Naive thymus-derived CD8-positive, alpha-beta T cell (primary cell): Measurements from ENCODE around the gene AFAP1. TPM values are rescaled to one million over a fixed set of nuclear protein-coding genes. Genes with fewer than 3 reads are reported as not detected.

Experiments
- ATAC-seq, 2 donors: fragments of 150-1000 bp; cut with Tn5 transposase in 1 of 2; sonication (Bioruptor Pico), chemical (Tn5 transposase) in 1 of 2; 1 replicate in 1 of 2; 2 replicates in 1 of 2; pipeline ENCODE4 v1.10.0; 2021; ENCODE audit warnings: mild to moderate bottlenecking in 2 of 2, moderate library complexity in 2 of 2
- POLR2A ChIA-PET: fragments of 350-600 bp; sonication (Branson Sonifier 250); formaldehyde crosslinking; loops from one replicate; lab custom pipeline; 2021; ENCODE audit warnings: antibody characterized with exemption; lab: Charles Lee
- DNase-seq, 10 donors: peaks; one replicate each; pipeline versions ENCODE4 v3.0.0 to v3.0.0-alpha.2; 2020 to 2022
- H3K27ac Mint-ChIP-seq, 10 donors: one replicate each; pipeline ENCODE4 v1.8.0; 2020 to 2022; ENCODE audit warnings: mild to moderate bottlenecking in 10 of 10, mixed read lengths in 10 of 10, moderate library complexity in 4 of 10, inconsistent platforms in 1 of 10
- H3K27me3 Mint-ChIP-seq, 5 donors: one replicate each; pipeline ENCODE4 v1.8.0; 2021 to 2022; ENCODE audit warnings: mixed read lengths in 5 of 5
- H3K36me3 Mint-ChIP-seq, 3 donors: one replicate each; pipeline ENCODE4 v1.8.0; 2020 to 2022; ENCODE audit warnings: mixed read lengths in 3 of 3, mild to moderate bottlenecking in 2 of 3, inconsistent platforms in 1 of 3
- H3K4me1 Mint-ChIP-seq, 4 donors: one replicate each; pipeline ENCODE4 v1.8.0; 2021 to 2022; ENCODE audit warnings: mixed read lengths in 4 of 4
- H3K4me3 Mint-ChIP-seq, 10 donors: one replicate each; pipeline ENCODE4 v1.8.0; 2020 to 2022; ENCODE audit warnings: mild to moderate bottlenecking in 10 of 10, mixed read lengths in 10 of 10, moderate library complexity in 6 of 10, inconsistent platforms in 1 of 10
- H3K9me3 Mint-ChIP-seq, 9 donors: one replicate each; pipeline ENCODE4 v1.8.0; 2020 to 2022; ENCODE audit warnings: mixed read lengths in 9 of 9, mild to moderate bottlenecking in 3 of 9, inconsistent platforms in 1 of 9, moderate library complexity in 1 of 9
- polyA plus RNA-seq, 3 donors: library from polyadenylated mRNA; unstranded; fragments of 300-500 nt; fragmentation: Illumina TruSeq; gene quantifications; one replicate each; pipeline ENCODE4 v1.2.3, GENCODE V29; 2021
- total RNA-seq, 8 experiments: library from RNA in 2 of 8; stranded (reverse) in 2 of 8; gene quantifications; one replicate each; pipeline ENCODE4 v1.2.3 and lab custom pipeline; 2021 to 2026

The AFAP1 gene
- total and polyA plus RNA-seq, 5 experiments from 2014 or later, result 0.90 to 7.6 (median 3.3) TPM

- DNase-seq (peak in 1 of 10 donors; percentile 24), ATAC-seq (no peak)
- Mint-ChIP-seq H3K9me3 (no peaks in the 10 kb centered on the region), H3K4me1 (no peaks in the 10 kb centered on the region), H3K4me3 (no peak overlapping the region), H3K27ac (peak overlapping the region in 2 of 10 donors; percentile 27 to 36), H3K27me3 (peaks cover 0 to 8% (median 4%) of the 10 kb centered on the region in 5 donors), H3K36me3 (no peaks in the 10 kb centered on the region)
- POLR2A ChIA-PET, result interaction anchor here (0.6 kb wide), 1 partner anchor 183 kb away, joined by 3 read pairs; no protein-coding TSS in a partner anchor
Measured at GRCh38 chr4:7978907-7979651, 39.4 kb upstream of the AFAP1 start.

GRCh38 chr4:7978489-7978888 is 38.8 kb upstream of the AFAP1 start:
- ATAC-seq, result no peak
- peak in 1 of 10 donors; percentile 34 for DNase-seq
- Mint-ChIP-seq H3K9me3 (no peaks in the 10 kb centered on the region), H3K27ac (no peak overlapping the region), H3K36me3 (peaks cover 0 to under 1% (median 0%) of the 10 kb centered on the region in 3 donors), H3K4me3 (no peak overlapping the region), H3K27me3 (peaks cover 0 to 6% (median 4%) of the 10 kb centered on the region in 5 donors), H3K4me1 (peaks cover 0 to 4% (median 2%) of the 10 kb centered on the region in 4 donors)
- POLR2A ChIA-PET, result no interaction called here

- POLR2A ChIA-PET, result no interaction called here
- no peak overlapping the region for H3K27ac Mint-ChIP-seq
- no peaks in the 10 kb centered on the region for H3K9me3 Mint-ChIP-seq
- no peak overlapping the region for H3K4me3 Mint-ChIP-seq
- peaks cover 0 to 2% (median 1%) of the 10 kb centered on the region in 3 donors for H3K36me3 Mint-ChIP-seq
- H3K4me1 Mint-ChIP-seq, result peaks cover 6 to 16% (median 12%) of the 10 kb centered on the region in 4 donors
- H3K27me3 Mint-ChIP-seq, result peaks cover 0 to 3% (median 0%) of the 10 kb centered on the region in 5 donors
- ATAC-seq (no peak), DNase-seq (no peak)
Measured at GRCh38 chr4:7976634-7977033, 37.0 kb upstream of the AFAP1 start.

- H3K4me3 Mint-ChIP-seq, result no peak overlapping the region
- POLR2A ChIA-PET, result interaction anchor here (0.9 kb wide), 1 partner anchor 9 kb away, joined by 3 read pairs; no protein-coding TSS in a partner anchor
- peaks cover 0 to 2% (median 1%) of the 10 kb centered on the region in 3 donors for H3K36me3 Mint-ChIP-seq
- H3K27ac Mint-ChIP-seq, result peak overlapping the region in 1 of 10 donors; percentile 23
- no peak for ATAC-seq
- no peaks in the 10 kb centered on the region for H3K9me3 Mint-ChIP-seq
- DNase-seq, result no peak
- H3K27me3 Mint-ChIP-seq, result peaks cover 0 to 3% (median 0%) of the 10 kb centered on the region in 5 donors
- H3K4me1 Mint-ChIP-seq, result peaks cover 6 to 22% (median 18%) of the 10 kb centered on the region in 4 donors
Measured at GRCh38 chr4:7976025-7976424, 36.4 kb upstream of the AFAP1 start.

GRCh38 chr4:7974425-7974824 is 34.8 kb upstream of the AFAP1 start:
- POLR2A ChIA-PET, result no interaction called here
- Mint-ChIP-seq H3K36me3 (peaks cover 0 to 2% (median 1%) of the 10 kb centered on the region in 3 donors), H3K4me3 (no peak overlapping the region), H3K4me1 (peaks cover 14 to 36% (median 34%) of the 10 kb centered on the region in 4 donors), H3K27me3 (no peaks in the 10 kb centered on the region), H3K27ac (peak overlapping the region in 1 of 10 donors; percentile 66), H3K9me3 (no peaks in the 10 kb centered on the region)
- ATAC-seq (no peak), DNase-seq (no peak)

- Mint-ChIP-seq H3K9me3 (no peaks in the 10 kb centered on the region), H3K4me1 (peaks cover 15 to 41% (median 38%) of the 10 kb centered on the region in 4 donors), H3K27me3 (no peaks in the 10 kb centered on the region), H3K36me3 (peaks cover 0 to 2% (median 1%) of the 10 kb centered on the region in 3 donors), H3K27ac (peak overlapping the region in 5 of 10 donors; percentile 13 to 68 (median 36)), H3K4me3 (no peak overlapping the region)
- POLR2A ChIA-PET, result no interaction called here
- ATAC-seq (no peak), DNase-seq (peak in 1 of 10 donors; percentile 40)
Measured at GRCh38 chr4:7973545-7973981, 33.9 kb upstream of the AFAP1 start.

- peaks cover 17 to 50% (median 44%) of the 10 kb centered on the region in 4 donors for H3K4me1 Mint-ChIP-seq
- POLR2A ChIA-PET, result no interaction called here
- no peaks in the 10 kb centered on the region for H3K9me3 Mint-ChIP-seq
- H3K27me3 Mint-ChIP-seq, result no peaks in the 10 kb centered on the region
- peak overlapping the region in 7 of 10 donors; percentile 8 to 95 (median 52) for H3K4me3 Mint-ChIP-seq
- peak overlapping the region in 6 of 10 donors; percentile 26 to 95 (median 70) for H3K27ac Mint-ChIP-seq
- ATAC-seq (no peak), DNase-seq (peak in 1 of 10 donors; percentile 50)
- H3K36me3 Mint-ChIP-seq, result peaks cover 0 to 2% (median 1%) of the 10 kb centered on the region in 3 donors
Measured at GRCh38 chr4:7971881-7972500, 32.3 kb upstream of the AFAP1 start.

GRCh38 chr4:7971159-7971631 is 31.5 kb upstream of the AFAP1 start:
- Mint-ChIP-seq H3K9me3 (no peaks in the 10 kb centered on the region), H3K36me3 (peaks cover 0 to 2% (median 1%) of the 10 kb centered on the region in 3 donors), H3K4me3 (peak overlapping the region in 8 of 10 donors; percentile 76 to 95 (median 90)), H3K27me3 (no peaks in the 10 kb centered on the region), H3K27ac (peak overlapping the region in 7 of 10 donors; percentile 16 to 95 (median 69)), H3K4me1 (peaks cover 17 to 50% (median 45%) of the 10 kb centered on the region in 4 donors)
- DNase-seq, result peak in 1 of 10 donors; percentile 47
- POLR2A ChIA-PET, result interaction anchor here (1.2 kb wide), 1 partner anchor 31 kb away, joined by 5 read pairs; the partner anchor contains the start of gene AFAP1
- ATAC-seq, result no peak

GRCh38 chr4:7970361-7970946 is 30.8 kb upstream of the AFAP1 start:
- POLR2A ChIA-PET, result interaction anchor here (0.8 to 1.2 kb wide), 2 partner anchors 31 to 32 kb away, joined by 3 to 5 read pairs; partner anchors contain the start of gene AFAP1
- H3K27ac Mint-ChIP-seq, result peak overlapping the region; percentile 86 to 98 (median 94)
- peak overlapping the region; percentile 73 to 95 (median 86) for H3K4me3 Mint-ChIP-seq
- H3K9me3 Mint-ChIP-seq, result no peaks in the 10 kb centered on the region
- H3K36me3 Mint-ChIP-seq, result peaks cover 0 to 2% (median 1%) of the 10 kb centered on the region in 3 donors
- peaks cover 17 to 54% (median 45%) of the 10 kb centered on the region in 4 donors for H3K4me1 Mint-ChIP-seq
- ATAC-seq (peak in 1 of 2 donors; percentile 54), DNase-seq (peak in 1 of 10 donors; percentile 59)
- H3K27me3 Mint-ChIP-seq, result no peaks in the 10 kb centered on the region

GRCh38 chr4:7968262-7968896 is 28.7 kb upstream of the AFAP1 start:
- Mint-ChIP-seq H3K36me3 (peaks cover 0 to 2% (median 0%) of the 10 kb centered on the region in 3 donors), H3K27ac (peak overlapping the region in 7 of 10 donors; percentile 3 to 76 (median 52)), H3K4me3 (peak overlapping the region in 1 of 10 donors; percentile 42), H3K4me1 (peaks cover 21 to 57% (median 47%) of the 10 kb centered on the region in 4 donors), H3K9me3 (no peaks in the 10 kb centered on the region), H3K27me3 (peaks cover 0 to 2% (median 0%) of the 10 kb centered on the region in 5 donors)
- POLR2A ChIA-PET, result no interaction called here
- no peak for ATAC-seq
- DNase-seq, result peak in 1 of 10 donors; percentile 36

- Mint-ChIP-seq H3K9me3 (no peaks in the 10 kb centered on the region), H3K27me3 (peaks cover 0 to 2% (median 0%) of the 10 kb centered on the region in 5 donors), H3K4me3 (no peak overlapping the region), H3K4me1 (peaks cover 22 to 56% (median 45%) of the 10 kb centered on the region in 4 donors), H3K27ac (peak overlapping the region in 7 of 10 donors; percentile 8 to 76 (median 66)), H3K36me3 (peaks cover 0 to 2% (median 0%) of the 10 kb centered on the region in 3 donors)
- DNase-seq (peak in 1 of 10 donors; percentile 45), ATAC-seq (no peak)
- POLR2A ChIA-PET, result no interaction called here
Measured at GRCh38 chr4:7967501-7968261, 28.0 kb upstream of the AFAP1 start.
